Stimulated activated naive B cell treated with anti-CD40 and anti-IgM and Interleukin-4, amounts not matched to agents 10 μg/mL and 1 μg/mL and 100 μg/mL, for 72 hours (primary cell): Measurements from ENCODE around the gene CASP14.
"Not testable (repeated sequence)": the region's sequence is repeated elsewhere in the genome, so short reads cannot be mapped to it uniquely, and the experiment has no call there.

Experiments used
- ATAC-seq, 2 donors: fragments of 150-1000 bp; cut with Tn5 transposase; replicated peaks; 2 replicates each; pipeline ENCODE4 v1.10.0; 2021; ENCODE audit warnings: moderate library complexity in 1 of 2
- DNase-seq: peaks from one replicate; pipeline ENCODE4 v3.0.0; 2021
- H3K27ac Mint-ChIP-seq: one replicate; pipeline ENCODE4 v1.8.0; 2022; ENCODE audit warnings: mild to moderate bottlenecking, mixed read lengths
- H3K27me3 Mint-ChIP-seq, 2 donors: one replicate each; pipeline ENCODE4 v1.8.0; 2022; ENCODE audit warnings: mixed read lengths in 2 of 2
- H3K36me3 Mint-ChIP-seq, 2 donors: one replicate each; pipeline ENCODE4 v1.8.0; 2022; ENCODE audit warnings: mixed read lengths in 2 of 2, mild to moderate bottlenecking in 1 of 2
- H3K4me1 Mint-ChIP-seq, 2 donors: one replicate each; pipeline ENCODE4 v1.8.0; 2022; ENCODE audit warnings: mixed read lengths in 2 of 2, mild to moderate bottlenecking in 1 of 2
- H3K4me3 Mint-ChIP-seq, 2 donors: one replicate each; pipeline ENCODE4 v1.8.0; 2022; ENCODE audit warnings: mild to moderate bottlenecking in 2 of 2, mixed read lengths in 2 of 2, moderate library complexity in 1 of 2
- H3K9me3 Mint-ChIP-seq, 2 donors: one replicate each; pipeline ENCODE4 v1.8.0; 2022; ENCODE audit warnings: mixed read lengths in 2 of 2, mild to moderate bottlenecking in 1 of 2

The CASP14 gene

DNA sequence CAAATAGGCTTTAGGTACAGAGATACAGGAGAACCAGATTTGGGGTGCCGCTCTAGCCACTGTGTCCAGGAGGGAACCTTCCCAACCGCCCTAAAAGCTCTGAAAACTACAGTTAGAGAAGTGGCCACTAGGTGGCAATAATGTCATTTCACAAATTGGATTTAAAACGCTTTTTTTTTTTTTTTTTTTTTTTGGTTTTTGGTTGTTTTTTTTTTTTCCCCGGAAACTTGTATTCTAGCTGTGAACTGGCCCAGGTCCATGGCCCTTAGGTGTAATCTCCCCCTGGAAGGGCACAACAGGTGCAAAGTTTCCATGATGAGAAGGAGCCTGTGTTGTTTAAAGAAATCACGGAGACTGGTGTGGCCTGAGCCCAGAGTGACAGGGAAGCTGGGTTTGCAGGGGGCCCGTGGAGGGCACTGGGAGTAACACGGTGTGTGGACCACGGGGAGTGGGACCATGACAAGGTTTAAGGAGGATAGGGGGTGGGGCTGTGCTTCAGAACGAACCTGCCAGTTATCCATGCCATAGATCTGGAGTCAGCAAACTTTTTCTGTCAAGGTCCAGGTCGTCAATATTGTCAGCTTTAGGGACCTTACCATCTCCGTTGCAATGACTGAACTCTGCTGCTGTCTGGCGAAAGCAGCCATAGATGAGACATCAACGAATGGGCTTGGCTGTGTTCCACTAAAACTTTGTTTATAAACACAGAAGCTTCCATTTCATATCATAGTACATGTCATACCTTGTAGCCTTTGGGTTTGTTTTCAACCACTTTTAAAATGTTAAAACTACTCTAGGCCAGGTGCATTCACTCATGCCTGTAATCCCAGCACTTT, 42.9 kb downstream of the CASP14 start:
- no peaks in the 10 kb centered on the region for H3K9me3 Mint-ChIP-seq
- peaks cover 16 to 35% of the 10 kb centered on the region in 2 donors for H3K27me3 Mint-ChIP-seq
- peak overlapping the region in 1 of 2 donors; percentile 21 for H3K4me3 Mint-ChIP-seq
- DNase-seq (peak; percentile 38), ATAC-seq (peak; percentile 60 to 66)
- H3K4me1 Mint-ChIP-seq: no peaks in the 10 kb centered on the region
- H3K36me3 Mint-ChIP-seq: no peaks in the 10 kb centered on the region
- no peak overlapping the region for H3K27ac Mint-ChIP-seq

DNA sequence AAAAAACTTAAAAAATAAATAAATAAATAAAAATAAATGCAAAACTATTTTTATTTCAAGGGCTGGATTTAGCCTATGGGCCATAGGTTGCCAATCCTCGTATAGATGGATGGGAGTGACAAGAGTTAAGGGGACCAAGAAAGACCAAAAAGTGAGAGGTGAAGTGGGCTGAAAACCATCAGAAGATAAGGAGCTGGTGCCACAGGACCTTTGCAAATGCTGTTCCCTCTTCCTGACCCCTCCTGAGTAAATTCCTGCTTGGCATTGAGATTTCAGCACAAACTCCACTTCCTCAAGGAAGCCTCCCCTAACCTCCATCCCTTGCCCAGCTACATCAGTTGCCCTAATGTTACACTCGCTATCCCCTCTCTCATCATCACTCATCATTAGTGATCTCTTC, 43.7 kb downstream of the CASP14 start:
- Mint-ChIP-seq H3K36me3 (no peaks in the 10 kb centered on the region), H3K27ac (no peak overlapping the region), H3K27me3 (peaks cover 9 to 27% of the 10 kb centered on the region in 2 donors), H3K9me3 (no peaks in the 10 kb centered on the region), H3K4me3 (no peak overlapping the region), H3K4me1 (no peaks in the 10 kb centered on the region)
- DNase-seq (no peak), ATAC-seq (no peak)

- ATAC-seq (no peak), DNase-seq (no peak)
- Mint-ChIP-seq H3K4me3 (no peak overlapping the region), H3K9me3 (no peaks in the 10 kb centered on the region), H3K4me1 (no peaks in the 10 kb centered on the region), H3K36me3 (no peaks in the 10 kb centered on the region), H3K27ac (no peak overlapping the region), H3K27me3 (peaks cover 15 to 28% of the 10 kb centered on the region in 2 donors)
Measured at GRCh38 chr19:15096223-15096622, 46.9 kb downstream of the CASP14 start.

DNA sequence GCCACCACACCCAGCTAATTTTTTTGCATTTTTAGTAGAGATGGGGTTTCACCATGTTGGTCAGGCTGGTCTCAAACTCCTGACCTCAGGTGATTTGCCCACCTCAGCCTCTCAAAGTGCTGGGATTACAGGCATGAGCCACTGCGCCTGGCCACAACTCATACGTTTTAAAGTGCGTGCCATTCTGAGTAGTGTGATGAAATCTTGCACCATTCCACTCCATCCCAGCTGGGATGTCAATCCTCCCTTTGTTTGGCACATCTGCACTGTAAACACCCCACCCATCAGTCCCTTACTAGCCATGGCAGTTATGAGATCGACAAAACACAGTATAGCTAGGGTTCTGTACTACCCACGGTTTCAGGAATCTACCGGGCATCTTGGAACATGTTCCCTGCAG, 48.7 kb downstream of the CASP14 start:
- not testable (repeated sequence) for ATAC-seq, DNase-seq, H3K4me3 Mint-ChIP-seq, H3K4me1 Mint-ChIP-seq, H3K9me3 Mint-ChIP-seq, H3K36me3 Mint-ChIP-seq, H3K27ac Mint-ChIP-seq
- H3K27me3 Mint-ChIP-seq: peaks cover 15 to 34% of the 10 kb centered on the region in 2 donors

DNA sequence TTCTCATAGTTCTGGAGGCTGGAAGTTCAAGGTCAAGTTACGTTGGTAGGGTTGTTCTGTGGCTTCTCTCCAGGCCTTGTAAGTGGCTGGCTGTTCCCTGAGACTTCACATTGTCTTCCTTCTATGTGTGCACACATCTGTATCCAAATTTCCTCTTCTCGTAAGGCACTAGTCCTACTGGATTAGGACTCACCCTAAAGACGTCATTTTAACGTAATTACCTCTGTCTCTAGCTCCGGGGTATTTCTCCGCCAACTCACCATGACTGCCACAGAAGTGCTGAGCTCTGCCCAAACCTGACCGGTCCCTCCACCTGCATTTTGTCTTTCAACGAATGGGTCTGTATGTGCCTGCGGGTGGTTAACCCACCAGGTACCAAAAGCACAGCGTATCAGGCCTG, 49.2 kb downstream of the CASP14 start:
- Mint-ChIP-seq H3K9me3 (peaks cover 2 to 3% of the 10 kb centered on the region in 2 donors), H3K36me3 (peaks cover under 1 to 2% of the 10 kb centered on the region in 2 donors), H3K4me3 (no peak overlapping the region), H3K27ac (no peak overlapping the region), H3K4me1 (no peaks in the 10 kb centered on the region), H3K27me3 (peaks cover 16 to 34% of the 10 kb centered on the region in 2 donors)
- DNase-seq: no peak
- ATAC-seq: no peak

- H3K4me3 Mint-ChIP-seq: no peak overlapping the region
- peaks cover 5 to 7% of the 10 kb centered on the region in 2 donors for H3K9me3 Mint-ChIP-seq
- H3K4me1 Mint-ChIP-seq: no peaks in the 10 kb centered on the region
- no peak for DNase-seq
- H3K36me3 Mint-ChIP-seq: peaks cover 2 to 4% of the 10 kb centered on the region in 2 donors
- no peak overlapping the region for H3K27ac Mint-ChIP-seq
- no peak for ATAC-seq
- peaks cover 20 to 36% of the 10 kb centered on the region in 2 donors for H3K27me3 Mint-ChIP-seq
Measured at GRCh38 chr19:15099017-15099582, 49.8 kb downstream of the CASP14 start.

GRCh38 chr19:15101479-15102082, 52.3 kb downstream of the CASP14 start:
- ATAC-seq (peak in 1 of 2 donors; percentile 58), DNase-seq (no peak)
- Mint-ChIP-seq H3K4me3 (no peak overlapping the region), H3K27me3 (peaks cover 35 to 37% of the 10 kb centered on the region in 2 donors), H3K27ac (no peak overlapping the region), H3K36me3 (peaks cover 2 to 9% of the 10 kb centered on the region in 2 donors), H3K9me3 (peaks cover 10 to 12% of the 10 kb centered on the region in 2 donors), H3K4me1 (peaks cover under 1 to 2% of the 10 kb centered on the region in 2 donors)

DNA sequence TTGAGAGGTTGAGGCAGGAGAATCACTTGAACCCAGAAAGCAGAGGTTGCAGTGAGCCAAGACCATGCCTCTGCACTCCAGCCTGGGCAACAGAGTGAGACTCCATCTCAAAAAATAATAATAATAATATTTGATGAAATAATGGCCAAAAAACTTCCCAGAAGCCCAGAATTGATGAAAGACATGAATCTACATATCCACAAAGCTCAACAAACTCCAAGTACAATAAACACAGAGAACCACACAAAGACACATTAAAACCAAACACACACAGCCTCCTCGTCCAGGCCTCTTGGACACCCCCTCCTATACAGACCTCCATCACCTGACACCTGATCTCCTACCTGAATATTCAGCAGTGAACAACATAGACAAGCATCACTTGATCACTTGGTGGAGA, 54.7 kb downstream of the CASP14 start:
- H3K27ac Mint-ChIP-seq: no peak overlapping the region
- DNase-seq: no peak
- H3K36me3 Mint-ChIP-seq: peaks cover 2 to 11% of the 10 kb centered on the region in 2 donors
- H3K27me3 Mint-ChIP-seq: peaks cover 45 to 49% of the 10 kb centered on the region in 2 donors
- no peak for ATAC-seq
- H3K4me1 Mint-ChIP-seq: peaks cover 10 to 12% of the 10 kb centered on the region in 2 donors
- H3K9me3 Mint-ChIP-seq: peaks cover 10 to 12% of the 10 kb centered on the region in 2 donors
- H3K4me3 Mint-ChIP-seq: no peak overlapping the region

- H3K27ac Mint-ChIP-seq: no peak overlapping the region
- DNase-seq: no peak
- H3K4me1 Mint-ChIP-seq: peaks cover 10 to 12% of the 10 kb centered on the region in 2 donors
- H3K9me3 Mint-ChIP-seq: peaks cover 10 to 12% of the 10 kb centered on the region in 2 donors
- peaks cover 44 to 53% of the 10 kb centered on the region in 2 donors for H3K27me3 Mint-ChIP-seq
- peaks cover 2 to 11% of the 10 kb centered on the region in 2 donors for H3K36me3 Mint-ChIP-seq
- ATAC-seq: no peak
- H3K4me3 Mint-ChIP-seq: no peak overlapping the region
Measured at GRCh38 chr19:15104411-15104810, 55.1 kb downstream of the CASP14 start.

GRCh38 chr19:15105044-15105443, 55.8 kb downstream of the CASP14 start:
- Mint-ChIP-seq H3K27ac (no peak overlapping the region), H3K27me3 (peaks cover 46 to 56% of the 10 kb centered on the region in 2 donors), H3K4me3 (no peak overlapping the region), H3K36me3 (peaks cover 2 to 11% of the 10 kb centered on the region in 2 donors), H3K4me1 (peaks cover 10 to 12% of the 10 kb centered on the region in 2 donors), H3K9me3 (peaks cover 10 to 12% of the 10 kb centered on the region in 2 donors)
- no peak for ATAC-seq
- no peak for DNase-seq

DNA sequence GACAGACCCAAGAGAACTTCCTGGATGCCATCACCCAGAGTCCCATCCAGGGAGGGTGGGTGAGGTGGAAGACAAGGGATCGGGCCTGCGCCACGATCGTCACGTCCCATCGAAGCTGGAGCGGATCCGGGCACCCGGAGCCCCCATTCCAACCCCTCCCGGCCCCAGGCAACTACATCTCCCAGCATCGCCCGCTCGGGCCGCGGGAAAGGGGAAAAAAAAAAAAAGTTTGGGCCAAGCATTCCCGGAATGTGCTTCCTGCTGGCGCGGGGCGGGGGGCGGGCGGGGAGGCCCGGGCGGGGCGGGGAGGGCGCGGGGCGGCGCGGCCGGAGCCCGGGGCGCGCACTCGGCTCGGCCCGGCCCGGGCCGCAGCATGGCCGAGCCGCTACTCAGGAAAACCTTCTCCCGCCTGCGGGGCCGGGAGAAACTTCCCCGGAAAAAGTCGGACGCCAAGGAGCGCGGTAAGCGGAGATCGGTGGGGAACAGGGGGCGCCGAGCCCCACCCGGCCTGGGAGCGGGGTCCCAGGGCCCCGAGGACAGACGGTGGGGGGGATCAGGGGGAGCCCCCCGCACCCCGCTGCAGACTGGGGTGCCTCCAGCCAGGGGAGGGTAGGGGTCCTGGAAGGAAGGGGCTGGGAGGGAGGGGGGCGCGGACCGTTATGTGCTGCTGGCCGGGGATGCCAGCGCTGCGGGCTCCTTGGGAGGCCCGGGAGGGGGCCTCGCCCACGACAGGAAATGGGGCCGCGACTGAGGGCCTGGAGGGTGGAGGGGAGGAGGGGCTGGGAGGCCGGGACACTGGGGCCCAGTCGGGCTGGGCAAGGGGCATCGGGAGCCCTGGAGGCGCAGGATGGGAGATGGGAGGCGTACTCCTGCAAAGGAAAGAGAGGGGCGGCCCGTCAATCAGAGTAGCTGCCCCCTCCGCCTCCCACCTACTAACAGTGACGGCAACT, 58.1 kb downstream of the CASP14 start, which contains the start of gene SYDE1:
Gene SYDE1, plus strand, starts transcription at position 341 of the 950 bp plus-strand sequence. Its CDS starts 33 bp downstream, at position 374.
- no peak within 1 kb of the TSS for H3K27ac Mint-ChIP-seq
- ATAC-seq: peak in 1 of 2 donors; percentile 33
- peaks cover 10 to 12% of the 10 kb centered on the region in 2 donors for H3K4me1 Mint-ChIP-seq
- H3K36me3 Mint-ChIP-seq: peaks cover 2 to 11% of the 10 kb centered on the region in 2 donors
- DNase-seq: no peak
- H3K27me3 Mint-ChIP-seq: peaks cover 46 to 50% of the 10 kb centered on the region in 2 donors
- peaks cover 10 to 12% of the 10 kb centered on the region in 2 donors for H3K9me3 Mint-ChIP-seq
- peak within 1 kb of the TSS; percentile 56 to 66 for H3K4me3 Mint-ChIP-seq
